DMS79 (cell line): ENCODE measurements around the gene FAM25G.
"Not testable (repeated sequence)": the region's sequence is repeated elsewhere in the genome, so short reads cannot be mapped to it uniquely, and the experiment has no call there.

ENCODE experiments used
- DNase-seq: peaks from one replicate; lab custom pipeline; 2025; lab: John Stamatoyannopoulos, UW

The FAM25G gene

DNA sequence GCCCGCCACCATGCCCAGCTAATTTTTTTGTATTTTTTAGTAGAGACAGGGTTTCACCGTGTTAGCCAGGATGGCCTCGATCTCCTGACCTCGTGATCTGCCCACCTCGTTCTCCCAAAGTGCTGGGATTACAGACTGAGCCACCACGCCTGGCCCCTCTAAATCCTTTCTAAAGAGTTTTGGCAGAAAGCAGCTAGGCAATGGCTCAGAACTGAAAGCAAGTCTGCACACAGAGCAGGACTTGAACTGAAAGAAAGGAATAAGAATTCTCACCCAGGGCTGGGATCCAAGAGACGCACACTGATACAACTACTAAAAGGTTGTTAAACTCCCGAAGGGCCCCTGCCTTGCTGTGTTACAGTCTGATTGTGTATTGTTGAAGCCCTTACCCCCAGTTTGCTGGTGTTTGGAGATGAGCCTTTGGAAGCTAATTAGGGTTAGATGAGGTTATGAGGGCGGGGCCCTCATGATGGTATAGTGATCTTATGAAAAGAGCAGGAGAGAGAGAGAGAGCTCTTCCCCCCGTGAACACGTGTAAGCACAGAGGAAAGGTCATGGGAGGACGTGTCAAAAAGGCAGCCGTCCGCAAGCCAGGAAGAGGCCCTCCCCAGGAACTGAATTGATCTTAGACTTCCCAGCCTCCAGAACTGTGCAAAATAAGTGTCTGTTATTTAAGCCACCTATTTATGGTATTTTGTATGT is 26.1 kb downstream of the FAM25G start:
- DNase-seq = not testable (repeated sequence)

DNA sequence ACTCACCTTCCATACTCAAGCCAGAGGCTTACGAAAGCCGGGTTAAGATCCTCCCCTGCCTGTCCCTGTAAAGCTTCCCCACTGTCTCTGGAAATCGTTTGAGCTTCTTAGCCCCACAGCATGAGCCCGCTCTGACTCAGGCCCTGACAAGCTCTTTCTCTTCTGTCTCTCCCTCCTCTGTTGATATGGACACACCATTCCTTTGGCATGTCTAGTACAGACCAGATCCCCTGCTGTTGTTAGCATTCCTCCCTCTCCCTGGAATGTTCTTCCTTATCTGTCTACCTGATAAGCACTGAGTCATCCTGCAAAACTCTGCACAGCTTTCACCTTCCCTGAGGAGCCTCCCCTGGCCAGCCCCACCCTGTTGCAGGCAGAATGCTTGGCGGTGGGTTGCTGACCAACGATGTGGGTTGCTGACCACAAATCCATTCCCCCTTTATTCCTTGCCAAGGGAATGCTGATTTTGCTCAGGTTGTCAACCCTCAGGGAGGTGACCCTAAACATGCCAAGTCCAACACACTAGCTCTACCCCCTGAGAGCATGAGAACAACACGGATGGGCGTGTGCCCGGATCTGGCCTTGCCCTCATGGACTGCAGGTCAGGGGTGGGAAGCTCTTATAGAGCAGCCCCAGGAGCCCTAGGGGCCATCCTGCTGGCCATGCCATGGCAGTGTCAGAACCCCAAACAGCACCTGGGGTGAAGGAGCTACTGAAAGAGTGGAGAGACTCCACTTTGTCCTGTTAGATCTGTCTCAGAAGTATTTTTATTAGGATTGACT is 28.7 kb downstream of the FAM25G start:
- not testable (repeated sequence) for DNase-seq

DNA sequence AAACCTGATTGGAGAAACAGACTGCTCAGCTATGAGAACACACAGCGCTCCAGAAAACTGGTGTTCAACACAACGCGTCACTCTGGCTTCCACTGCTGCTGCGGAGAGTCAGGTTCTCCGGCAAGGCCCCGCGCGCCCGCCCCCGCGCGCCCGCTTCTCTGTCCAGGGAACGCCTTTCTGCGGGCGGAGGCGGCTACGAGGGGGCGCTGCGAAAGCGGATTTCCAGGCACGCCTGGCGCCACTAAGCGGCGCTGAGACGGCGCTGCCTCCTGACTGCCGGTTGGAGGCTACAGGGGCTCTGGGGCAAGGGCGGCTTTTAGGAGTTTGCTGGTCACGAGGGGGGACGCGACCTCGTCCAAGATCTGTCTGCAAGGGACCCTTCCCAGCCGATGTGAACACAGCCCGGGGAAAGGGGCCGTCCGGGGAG is 30.2 kb downstream of the FAM25G start:
- not testable (repeated sequence) for DNase-seq

DNA sequence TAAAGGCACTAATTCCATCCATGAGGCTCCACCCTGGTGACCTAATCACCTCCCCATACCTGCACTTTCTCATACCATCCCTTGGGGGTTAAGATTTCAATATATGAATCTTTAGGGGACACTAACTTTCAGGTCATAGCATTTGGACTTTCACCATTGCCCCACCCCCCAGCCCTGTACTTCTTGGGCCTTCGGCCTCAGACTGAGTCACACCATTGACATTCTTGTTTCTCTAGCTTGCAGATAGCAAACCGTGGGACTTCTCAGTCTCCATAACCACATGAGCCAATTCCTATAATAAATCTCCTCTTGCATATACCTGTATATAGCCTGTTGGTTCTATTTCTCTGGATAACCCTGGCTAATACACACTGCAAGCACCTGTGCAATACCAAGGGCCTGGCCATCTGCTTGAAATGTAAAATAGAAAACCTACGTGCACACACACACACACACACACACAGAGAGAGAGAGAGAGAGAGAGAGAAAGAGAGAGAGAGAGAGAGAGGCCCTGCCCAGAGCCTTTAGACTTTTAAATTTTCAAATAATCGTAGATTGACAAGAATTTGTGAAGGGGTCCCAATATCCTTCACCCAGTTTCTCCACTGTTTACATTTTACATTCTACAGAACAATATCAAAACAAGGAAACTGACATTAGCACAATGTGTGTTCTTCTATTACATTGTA is 32.9 kb downstream of the FAM25G start:
- DNase-seq = no peak

DNA sequence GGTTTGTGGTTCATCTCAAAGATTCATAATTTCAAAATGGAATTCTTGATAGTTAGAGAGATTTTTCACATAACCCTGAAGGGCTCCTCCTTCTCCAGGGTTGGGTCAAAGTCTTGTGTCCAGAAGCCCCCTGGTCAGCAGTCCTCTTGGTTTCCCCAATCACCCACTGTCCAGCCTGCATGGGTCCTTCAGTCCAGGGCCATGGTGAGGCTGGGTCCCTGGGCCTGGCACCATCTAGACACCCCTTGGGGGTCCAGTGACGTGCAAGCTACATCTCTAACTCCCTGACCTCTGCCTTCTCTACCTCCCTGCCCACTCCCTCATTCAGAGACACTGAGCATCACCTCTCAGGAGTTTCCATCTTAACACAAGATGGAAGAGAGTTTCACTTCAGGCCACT is 33.7 kb downstream of the FAM25G start:
- no peak for DNase-seq

DNA sequence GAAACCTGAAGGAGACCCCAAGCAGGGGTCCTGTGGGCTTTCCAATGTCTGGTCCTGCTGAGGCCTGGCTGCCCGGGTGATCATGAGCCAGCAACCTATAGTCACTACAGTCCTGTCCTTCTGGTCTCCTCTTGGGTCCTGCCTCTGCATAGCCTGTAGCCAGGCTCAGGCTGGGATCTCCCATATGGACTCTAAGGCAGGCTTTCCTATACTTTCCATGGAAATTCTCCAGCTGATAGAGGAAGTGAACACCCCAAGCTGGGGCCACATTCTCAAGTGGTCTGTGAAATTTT is 34.0 kb downstream of the FAM25G start:
- DNase-seq = no peak

DNA sequence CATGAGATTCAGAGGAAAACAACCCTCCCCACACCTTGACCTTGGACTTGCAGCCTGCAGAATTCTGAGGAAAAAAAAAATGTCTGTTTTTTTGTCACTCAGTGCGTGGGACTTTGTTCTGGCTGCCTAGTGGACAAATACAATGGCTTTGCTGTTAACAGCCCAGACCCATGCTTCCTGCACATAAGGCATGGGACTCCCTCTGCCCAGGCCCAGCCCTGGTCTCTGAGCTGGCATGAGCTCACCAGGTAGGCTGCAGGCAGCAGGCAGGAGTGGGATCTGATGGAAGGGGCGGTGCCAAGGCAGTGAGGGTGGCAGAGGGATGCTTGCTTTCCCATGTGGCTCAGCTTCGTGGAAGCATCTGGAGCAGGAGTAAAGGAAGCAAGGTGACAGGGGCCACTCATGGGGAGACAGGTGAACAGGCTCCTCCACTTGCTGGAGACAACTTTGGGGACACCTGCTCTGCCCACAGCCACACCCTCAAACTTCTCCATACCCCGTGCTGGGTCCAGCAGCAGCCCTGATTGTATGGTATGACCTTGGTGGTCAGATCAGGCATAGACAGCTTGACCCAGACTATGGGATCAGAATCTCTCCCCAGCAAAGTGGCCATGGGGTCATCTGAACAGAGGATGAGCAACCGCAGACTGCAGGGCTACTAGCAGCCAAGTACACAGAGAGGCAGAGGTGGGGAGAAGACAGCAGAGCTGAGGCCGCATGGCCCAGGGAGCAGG is 34.5 kb downstream of the FAM25G start:
- DNase-seq = no peak

DNA sequence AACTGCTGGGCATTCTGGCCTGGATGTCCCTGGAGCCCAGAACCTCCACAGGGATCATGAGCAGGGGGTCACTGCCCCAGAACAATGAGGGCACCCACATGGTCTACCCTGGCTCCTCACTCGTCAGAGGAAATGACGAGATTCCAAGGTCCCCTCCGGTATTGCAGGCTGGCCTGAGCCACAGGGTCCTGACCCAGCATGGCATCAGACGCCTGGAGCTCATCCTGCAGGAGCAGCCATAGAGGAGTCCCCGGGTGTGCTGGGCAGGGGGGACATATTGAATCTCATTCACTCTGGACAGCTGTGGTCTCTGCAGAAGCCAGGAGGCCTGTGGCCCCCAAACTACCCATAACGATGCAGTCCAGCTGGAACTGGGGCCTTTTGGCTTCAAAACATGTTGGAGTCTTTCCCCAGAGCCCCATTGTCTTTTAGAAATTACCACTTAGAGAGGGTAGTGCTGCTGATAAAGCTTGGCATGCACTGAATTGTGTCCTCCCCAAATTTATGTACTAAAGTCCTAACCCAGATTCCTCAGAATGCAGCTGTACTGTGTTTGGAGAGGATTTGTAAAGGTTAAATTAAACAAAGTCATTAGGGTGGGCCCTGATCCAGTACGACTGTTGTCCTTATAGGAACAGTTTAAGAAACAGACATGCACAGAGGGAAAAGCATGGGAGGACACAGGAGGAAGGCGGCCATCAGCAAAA is 35.3 kb downstream of the FAM25G start:
- no peak for DNase-seq

DNA sequence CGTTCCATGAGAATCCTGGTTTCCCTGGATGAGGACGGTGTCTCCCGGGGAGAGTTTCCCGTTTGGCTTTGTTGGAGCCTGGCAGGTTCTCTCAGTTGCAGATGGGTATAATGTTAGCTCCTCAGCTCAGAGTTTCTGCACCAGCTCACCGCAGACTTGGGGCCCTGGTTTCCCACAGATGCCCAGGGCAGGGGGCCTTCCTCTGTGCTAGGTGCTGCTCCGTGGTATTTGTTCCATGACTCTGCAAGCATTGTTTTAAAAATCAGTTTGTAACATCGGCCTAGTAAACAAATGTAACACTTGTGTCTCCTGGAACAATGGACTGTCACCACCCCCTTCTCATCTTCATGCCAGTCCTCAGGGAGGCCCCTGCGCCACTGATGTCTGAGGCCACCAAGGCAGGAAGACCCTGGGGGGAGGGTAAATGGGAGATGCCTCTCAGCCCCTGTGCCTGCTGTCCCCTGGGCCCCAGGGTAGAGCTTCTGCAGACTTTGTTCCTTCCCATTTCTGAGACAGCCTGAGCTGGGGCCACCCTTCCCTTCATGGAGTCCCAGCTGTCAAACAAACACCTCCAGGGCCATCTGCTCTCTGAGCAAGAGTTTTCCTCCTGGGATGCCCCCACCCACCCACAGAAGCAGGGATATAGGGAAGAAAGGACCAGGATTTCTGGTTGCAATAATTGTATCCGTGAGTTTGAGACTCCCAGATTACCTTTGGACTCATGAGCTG is 36.0 kb downstream of the FAM25G start:
- not testable (repeated sequence) for DNase-seq

DNA sequence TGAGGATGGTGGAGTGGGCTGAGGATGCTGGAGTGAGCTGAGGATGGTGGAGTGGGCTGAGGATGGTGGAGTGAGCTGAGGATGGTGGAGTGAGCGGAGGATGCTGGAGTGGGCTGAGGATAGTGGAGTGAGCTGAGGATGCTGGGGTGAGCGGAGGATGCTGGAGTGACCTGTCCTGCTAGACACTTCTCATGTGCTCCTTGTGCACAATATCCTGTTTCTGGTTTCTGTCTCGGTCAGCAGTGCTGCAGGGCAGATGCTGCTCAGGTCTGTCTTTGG is 36.8 kb downstream of the FAM25G start:
- DNase-seq = no peak

DNA sequence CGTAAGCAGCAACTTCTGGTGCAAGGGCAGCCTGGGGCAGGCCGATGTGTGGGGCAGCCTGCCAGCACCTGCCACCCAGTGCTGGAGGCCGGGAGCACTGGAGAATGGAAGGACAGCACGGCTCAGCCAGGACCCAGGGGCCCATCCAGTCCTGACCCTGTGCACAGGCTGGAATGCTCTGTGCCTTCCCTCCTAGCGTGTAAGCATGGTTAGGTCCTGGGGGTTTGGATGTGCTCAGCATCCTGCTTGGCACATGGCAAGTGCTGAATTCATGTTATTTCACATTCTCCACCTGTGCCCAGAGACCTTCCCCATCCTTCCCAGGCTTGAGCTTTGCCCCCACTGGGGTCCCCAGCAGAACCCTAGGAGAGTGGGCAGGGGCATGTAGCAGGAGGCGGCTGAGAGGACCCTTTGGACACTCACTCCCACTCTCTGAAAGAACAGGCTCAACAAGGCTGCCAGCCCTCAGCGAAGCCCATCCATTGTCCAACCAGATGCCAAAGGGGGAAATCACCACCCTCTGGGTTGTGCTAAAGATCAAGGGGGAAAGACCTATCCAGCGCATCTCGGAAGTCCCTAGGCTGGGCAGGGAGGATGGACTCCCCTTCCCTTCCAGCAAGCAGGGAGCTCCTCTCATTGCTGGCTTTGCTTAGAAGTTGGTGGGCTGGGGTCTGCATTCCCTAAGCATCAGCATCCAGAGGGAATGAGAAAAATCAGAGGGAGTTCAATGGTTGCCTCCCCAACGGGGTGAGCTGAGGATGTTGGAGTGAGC is 37.3 kb downstream of the FAM25G start:
- DNase-seq = no peak

DNA sequence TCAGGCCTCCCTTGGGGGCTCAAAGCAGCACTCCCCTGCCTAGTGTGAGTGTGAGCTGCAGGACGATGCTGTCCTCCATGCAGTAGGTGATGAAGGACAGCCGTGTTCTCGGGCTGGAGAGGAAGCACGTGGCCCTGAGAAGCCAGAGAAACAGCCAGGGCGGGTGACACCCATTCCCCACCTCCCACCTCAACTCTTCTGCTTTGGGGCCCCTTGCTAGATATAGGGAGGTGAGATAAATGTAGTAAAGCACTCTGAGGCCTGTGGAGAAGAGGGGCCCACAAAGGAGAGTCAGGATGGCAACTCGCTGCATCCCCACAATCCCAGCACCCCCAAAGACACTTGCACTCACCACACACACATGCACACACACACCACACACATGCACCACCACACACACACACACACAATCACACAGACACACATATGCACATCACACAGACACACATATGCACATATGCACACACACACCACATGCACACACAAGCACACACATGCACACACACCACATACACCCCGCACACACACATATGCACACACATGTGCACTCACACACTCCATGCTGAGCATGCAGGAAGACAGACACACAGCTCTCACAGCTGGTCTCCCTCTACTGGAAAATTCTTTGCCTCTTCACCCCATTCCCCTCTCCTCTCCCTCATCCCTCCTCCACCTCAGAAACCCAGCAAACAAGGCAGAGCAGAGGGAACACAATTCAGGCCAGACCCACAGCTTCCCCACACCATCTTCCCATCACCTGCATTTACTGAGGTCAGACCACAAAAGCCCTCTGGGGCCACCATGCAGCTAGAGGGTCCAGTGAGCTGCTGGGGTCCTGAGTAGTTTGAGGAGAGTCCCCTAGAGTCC is 38.1 kb downstream of the FAM25G start:
- DNase-seq = no peak

DNA sequence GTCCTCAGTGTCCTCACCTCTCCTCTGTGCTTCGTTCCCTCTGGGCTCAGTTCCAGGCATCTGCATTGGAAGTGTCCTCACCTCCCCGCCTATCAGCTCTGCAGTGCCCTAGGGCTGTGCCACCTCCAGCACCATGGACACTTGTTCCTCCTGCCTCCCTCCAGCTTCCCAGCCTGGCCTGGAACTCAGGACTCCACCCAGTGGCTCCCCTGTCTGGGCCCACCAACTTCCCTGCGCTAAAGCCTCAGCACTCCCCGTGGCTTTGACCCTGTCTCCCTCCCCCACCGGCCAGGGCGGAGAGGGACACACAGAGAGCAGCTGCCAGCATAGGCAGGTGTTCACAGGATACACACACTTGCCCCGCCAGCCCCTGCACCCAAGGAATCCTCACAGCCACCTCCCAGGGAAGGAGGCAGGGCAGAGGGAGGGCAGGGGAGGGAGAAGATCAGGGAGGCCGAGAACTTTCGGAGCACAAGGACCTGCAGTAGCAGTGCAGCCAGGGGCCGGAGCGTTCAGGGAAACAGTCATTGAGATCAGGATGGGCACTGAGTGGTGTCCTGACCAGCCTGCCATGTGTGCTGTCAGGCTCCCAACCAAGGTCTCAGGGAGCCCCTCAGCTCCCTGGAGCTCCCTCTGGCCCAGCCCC is 38.9 kb downstream of the FAM25G start:
- no peak for DNase-seq

DNA sequence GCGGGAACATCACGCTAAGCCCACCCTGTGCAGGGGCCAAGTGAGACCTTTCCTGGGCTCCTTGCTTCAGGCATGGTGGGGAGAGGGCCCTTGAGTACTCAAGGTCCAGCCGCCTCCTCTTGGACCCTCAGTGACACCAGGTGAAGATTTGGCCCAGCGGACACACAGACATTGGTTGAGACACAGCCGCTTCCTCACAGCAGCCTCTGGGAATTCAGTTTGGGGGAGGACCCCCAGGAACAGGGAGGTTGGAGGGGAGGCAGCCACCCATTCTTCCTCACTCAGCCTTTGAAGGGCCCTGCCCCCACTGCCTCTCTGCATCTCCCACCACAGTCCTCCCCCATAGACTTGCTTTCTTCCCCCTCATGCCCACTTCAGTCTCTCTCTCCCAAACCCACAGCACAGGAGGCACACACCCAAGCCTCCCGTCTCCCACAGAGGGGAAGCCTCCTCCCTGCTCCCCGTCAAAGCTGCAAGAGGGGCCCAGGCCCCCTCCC is 39.5 kb downstream of the FAM25G start:
- no peak for DNase-seq

DNA sequence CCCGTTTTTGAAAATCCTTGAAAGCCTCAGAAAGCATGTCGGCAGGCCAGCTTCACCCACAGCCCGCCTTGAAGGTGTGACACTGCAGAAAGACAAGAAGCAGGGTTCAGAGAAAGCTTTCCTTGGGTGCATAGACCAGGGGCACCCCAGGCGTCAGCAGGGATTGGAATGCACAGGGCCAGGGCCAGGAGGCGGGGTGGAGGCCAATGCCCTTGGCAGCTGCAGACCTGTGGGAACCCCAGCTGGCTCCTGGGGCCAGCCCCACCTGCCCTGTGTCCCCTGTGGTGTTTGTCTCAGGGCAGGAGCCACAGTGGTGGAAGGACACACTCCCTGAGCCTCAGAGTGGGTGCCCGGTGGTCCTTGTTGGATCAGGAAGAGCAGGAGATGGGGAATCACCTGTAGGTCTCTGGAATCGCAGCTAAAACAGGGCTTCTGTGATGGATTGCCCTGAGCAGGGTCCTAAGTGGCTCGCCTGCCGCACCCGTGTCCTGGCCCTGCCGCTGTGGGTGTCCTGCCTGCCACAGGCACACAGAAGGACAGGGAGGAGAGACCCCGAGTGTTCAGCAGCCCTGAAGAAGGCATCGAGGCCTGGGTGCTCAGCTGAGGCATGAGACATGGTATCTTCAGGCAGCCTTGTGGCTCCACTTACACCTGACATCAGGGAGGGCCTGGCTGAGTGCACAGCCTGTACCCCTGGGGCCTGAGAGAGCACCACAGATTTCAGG is 40.1 kb downstream of the FAM25G start:
- no peak for DNase-seq

DNA sequence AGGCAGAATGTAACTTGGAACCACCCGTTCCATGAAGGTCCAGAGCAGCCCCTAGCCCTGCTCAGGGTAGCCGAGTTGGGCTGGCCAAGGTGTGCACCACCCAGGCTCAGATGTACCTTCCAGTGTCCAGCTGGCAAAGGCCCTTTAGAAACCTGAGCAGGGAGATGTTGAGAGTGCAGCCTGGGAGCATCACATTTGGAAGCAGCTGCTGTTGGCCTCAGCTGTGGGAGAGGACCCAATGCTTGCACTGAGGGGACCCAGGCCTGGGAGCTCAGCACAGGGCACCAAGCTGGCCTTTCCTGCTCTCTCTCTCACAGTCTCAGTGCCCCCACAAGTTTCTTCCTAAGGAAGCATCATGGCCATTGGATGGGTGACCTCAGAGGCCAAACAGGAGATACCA is 41.1 kb downstream of the FAM25G start:
- no peak for DNase-seq

DNA sequence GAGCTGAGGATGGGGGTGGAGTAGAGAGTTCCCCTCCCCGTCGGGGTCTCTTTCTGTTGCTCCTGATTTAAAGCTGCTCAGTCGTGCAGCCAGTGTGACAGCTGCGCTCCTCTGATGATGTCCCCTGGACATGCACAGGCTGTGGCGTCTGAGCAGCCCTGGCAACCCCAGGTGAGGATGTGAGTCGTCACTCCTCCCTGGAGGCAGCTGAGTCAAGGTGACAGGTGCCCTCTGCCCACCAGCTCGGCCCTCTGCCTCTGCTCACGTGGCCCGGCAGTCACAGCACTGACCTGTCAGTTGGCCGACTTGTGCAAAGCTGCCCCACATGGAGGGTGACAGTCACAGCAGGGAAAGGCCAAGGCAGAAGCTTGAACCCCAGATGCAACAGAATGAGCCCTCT is 41.5 kb downstream of the FAM25G start:
- no peak for DNase-seq
